ENCODE measurements around the gene C15orf61. TPM values are rescaled to one million over a fixed set of nuclear protein-coding genes. Genes with fewer than 3 reads are reported as not detected.

Gene C15orf61
- total and polyA plus RNA-seq, 2 of the 13 experiments (the other 11 are each of a cell fraction or from before 2014, with no cell fraction given) = 2.1 to 6.6 TPM

DNA sequence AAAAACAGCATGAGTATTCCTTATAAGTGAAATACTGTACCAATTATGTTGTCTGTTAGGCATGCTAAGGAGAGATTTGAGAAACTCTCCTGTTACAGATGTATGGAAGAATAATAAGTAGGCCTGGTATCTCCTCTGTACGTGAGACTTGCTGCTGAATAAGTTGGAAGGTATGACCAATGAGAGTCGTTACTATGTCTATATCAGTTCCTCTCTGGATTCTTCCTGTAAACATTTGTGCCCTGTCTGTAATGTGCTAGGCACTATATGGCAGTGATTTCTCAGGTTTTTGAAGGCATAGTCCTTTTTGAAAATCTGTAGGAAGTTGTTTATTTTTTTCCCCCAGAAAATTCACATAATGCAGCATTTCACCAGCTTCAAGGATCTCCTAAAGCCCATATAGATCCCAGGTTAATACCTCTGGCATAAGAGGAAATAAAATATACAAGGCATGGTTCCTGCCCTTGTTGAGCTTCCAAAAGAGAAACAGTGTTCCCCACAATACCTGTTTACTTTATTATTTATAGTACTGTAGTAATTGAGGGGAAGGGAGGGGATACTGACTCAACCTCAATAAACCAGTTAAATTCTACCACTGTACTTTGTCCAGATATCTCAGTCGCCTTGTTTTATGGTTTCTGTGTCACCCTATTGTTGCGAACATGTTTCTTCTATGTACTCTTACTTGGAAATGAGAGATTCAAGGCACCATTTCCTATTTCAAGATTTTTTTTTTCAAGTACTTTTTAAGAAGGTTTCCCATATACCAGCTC is 50.1 kb downstream of the C15orf61 start (continued):
- TF ChIP-seq, protein P1, sequence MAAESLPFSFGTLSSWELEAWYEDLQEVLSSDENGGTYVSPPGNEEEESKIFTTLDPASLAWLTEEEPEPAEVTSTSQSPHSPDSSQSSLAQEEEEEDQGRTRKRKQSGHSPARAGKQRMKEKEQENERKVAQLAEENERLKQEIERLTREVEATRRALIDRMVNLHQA (CRISPR knock-in tag; IDR thresholded peaks at IDR 0.05) = no peak

DNA sequence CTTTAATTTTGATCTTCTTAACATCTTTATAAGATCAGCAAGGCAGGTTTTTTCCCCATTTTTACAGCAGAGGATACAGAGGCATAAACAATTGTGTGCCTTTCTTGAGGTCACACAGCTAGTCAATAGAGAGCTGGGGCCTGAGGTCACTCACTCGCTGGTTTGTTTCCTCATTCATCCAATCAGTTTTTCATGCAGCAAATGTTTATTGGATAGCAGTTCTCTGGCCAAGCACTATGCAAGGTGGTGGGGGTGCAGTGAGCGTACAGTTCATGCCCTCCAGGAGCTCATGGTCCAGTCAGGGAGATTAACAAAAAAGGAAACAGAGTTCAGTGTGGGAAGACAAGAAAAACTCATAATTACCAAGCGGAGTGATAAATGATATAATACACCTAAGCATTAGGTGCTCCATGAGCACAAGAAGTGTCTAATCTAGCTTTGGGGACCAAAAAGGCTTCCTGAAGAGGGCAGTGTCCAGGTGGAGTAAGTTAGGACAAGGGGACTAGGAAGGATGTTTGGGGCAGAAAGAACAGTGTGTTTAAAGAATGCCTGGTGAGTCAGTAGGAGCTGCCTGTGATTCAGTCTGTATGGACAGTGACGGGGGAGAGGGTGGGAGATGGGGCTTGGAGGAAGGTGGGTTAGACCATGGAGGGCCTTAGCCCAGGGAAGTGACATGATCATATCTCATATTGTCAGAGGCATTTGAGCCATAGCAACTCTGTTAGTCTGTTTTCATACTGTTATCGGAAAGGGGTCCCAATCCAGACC is 50.9 kb downstream of the C15orf61 start:
- intact Hi-C loops (cut with micrococcal nuclease; ENCODE audit: unreplicated experiment) = no loop called here
- Histone ChIP-seq H3K27me3 (ENCODE audit: control insufficient read depth in 1 of 2, insufficient read depth in 2 of 2, low read length in 2 of 2) (no peaks in the 10 kb centered on the region), H4K20me1 (ENCODE audit: insufficient read depth, low read length) (no peaks in the 10 kb centered on the region), H3K4me2 (ENCODE audit: low read depth, low read length) (no peak overlapping the region), H3K36me3 (replicated peaks in 1 of 2; ENCODE audit: control insufficient read depth in 1 of 2, insufficient read depth in 2 of 2, low read length in 2 of 2) (no peaks in the 10 kb centered on the region; a peak in 1 of 5 replicates), H3K9ac (ENCODE audit: insufficient read depth, low read depth, low read length) (no peak overlapping the region), H3K4me1 (ENCODE audit: insufficient read depth, low read length) (no peaks in the 10 kb centered on the region), H3K4me3 (replicated peaks in 1 of 3; ENCODE audit: insufficient read depth in 1 of 3, low read depth in 2 of 3, low read length in 3 of 3) (no peak overlapping the region), H3K9me3 (ENCODE audit: low read length) (no peaks in the 10 kb centered on the region), H2AFZ (ENCODE audit: low read length) (no peak overlapping the region), H3K79me2 (ENCODE audit: insufficient read depth, low read length) (no peaks in the 10 kb centered on the region), H3K27ac (ENCODE audit: extremely low read length, insufficient read depth, low read length) (no peak overlapping the region)
- CTCF ChIA-PET (ENCODE audit: low intra/inter-chr PET ratio, low total read pairs) = no interaction called here
- BruUV-seq (replicated peaks) = no TSS peak
- peak; percentile 4 for DNase-seq (ENCODE audit: low spot score)
- no peak for ATAC-seq
- TF ChIP-seq, protein P2, sequence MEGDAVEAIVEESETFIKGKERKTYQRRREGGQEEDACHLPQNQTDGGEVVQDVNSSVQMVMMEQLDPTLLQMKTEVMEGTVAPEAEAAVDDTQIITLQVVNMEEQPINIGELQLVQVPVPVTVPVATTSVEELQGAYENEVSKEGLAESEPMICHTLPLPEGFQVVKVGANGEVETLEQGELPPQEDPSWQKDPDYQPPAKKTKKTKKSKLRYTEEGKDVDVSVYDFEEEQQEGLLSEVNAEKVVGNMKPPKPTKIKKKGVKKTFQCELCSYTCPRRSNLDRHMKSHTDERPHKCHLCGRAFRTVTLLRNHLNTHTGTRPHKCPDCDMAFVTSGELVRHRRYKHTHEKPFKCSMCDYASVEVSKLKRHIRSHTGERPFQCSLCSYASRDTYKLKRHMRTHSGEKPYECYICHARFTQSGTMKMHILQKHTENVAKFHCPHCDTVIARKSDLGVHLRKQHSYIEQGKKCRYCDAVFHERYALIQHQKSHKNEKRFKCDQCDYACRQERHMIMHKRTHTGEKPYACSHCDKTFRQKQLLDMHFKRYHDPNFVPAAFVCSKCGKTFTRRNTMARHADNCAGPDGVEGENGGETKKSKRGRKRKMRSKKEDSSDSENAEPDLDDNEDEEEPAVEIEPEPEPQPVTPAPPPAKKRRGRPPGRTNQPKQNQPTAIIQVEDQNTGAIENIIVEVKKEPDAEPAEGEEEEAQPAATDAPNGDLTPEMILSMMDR (CRISPR knock-in tag; IDR thresholded peaks at IDR 0.05) = 0 out of 2 replicates have a peak, but pooled peaks have one; percentile 11
- TF ChIP-seq, protein P3, sequence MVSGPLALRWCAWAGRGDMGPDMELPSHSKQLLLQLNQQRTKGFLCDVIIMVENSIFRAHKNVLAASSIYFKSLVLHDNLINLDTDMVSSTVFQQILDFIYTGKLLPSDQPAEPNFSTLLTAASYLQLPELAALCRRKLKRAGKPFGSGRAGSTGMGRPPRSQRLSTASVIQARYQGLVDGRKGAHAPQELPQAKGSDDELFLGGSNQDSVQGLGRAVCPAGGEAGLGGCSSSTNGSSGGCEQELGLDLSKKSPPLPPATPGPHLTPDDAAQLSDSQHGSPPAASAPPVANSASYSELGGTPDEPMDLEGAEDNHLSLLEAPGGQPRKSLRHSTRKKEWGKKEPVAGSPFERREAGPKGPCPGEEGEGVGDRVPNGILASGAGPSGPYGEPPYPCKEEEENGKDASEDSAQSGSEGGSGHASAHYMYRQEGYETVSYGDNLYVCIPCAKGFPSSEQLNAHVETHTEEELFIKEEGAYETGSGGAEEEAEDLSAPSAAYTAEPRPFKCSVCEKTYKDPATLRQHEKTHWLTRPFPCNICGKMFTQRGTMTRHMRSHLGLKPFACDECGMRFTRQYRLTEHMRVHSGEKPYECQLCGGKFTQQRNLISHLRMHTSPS (CRISPR knock-in tag; IDR thresholded peaks at IDR 0.05; ENCODE audit: low read depth) = no peak
- TF ChIP-seq, protein P4, sequence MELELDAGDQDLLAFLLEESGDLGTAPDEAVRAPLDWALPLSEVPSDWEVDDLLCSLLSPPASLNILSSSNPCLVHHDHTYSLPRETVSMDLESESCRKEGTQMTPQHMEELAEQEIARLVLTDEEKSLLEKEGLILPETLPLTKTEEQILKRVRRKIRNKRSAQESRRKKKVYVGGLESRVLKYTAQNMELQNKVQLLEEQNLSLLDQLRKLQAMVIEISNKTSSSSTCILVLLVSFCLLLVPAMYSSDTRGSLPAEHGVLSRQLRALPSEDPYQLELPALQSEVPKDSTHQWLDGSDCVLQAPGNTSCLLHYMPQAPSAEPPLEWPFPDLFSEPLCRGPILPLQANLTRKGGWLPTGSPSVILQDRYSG (CRISPR knock-in tag; IDR thresholded peaks at IDR 0.05) = no peak
- TF ChIP-seq ZNF839 (CRISPR knock-in tag; IDR thresholded peaks at IDR 0.05; ENCODE audit: borderline replicate concordance) (no peak), ADNP (CRISPR knock-in tag; IDR thresholded peaks at IDR 0.05) (no peak), ZSCAN12 (CRISPR knock-in tag; IDR thresholded peaks at IDR 0.05) (no peak), HNRNPUL1 (IDR thresholded peaks at IDR 0.05; ENCODE audit: low read depth, low read length) (no peak), ZNF3 (CRISPR knock-in tag; IDR thresholded peaks at IDR 0.05) (no peak)
- TF ChIP-seq, protein P5, sequence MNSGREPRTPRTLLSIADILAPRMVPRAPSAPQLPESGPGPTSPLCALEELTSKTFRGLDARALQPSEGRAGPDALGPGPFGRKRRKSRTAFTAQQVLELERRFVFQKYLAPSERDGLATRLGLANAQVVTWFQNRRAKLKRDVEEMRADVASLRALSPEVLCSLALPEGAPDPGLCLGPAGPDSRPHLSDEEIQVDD (CRISPR knock-in tag; IDR thresholded peaks at IDR 0.05; ENCODE audit: borderline replicate concordance) = no peak
- WGBS (ENCODE audit: low lambda C conversion rate) = 91% methylated on average over 5 of the region's 5 CpGs
- POLR2A ChIA-PET = no interaction called here
- no peak for FAIRE-seq
- in situ Hi-C loops (cut with HindIII; ENCODE audit: extremely low pct_ligation_motif_present, low pct_unique_long_range_greater_than_20kb) = no loop called here
